Measurements from ENCODE around the gene HDDC2. TPM values are rescaled to one million over a fixed set of nuclear protein-coding genes. Genes with fewer than 3 reads are reported as not detected.

The HDDC2 gene
- total and polyA plus RNA-seq, 9 of the 15 experiments (the other 6 are each of a cell fraction or from before 2014, with no cell fraction given) = 194 to 632 (median 294) TPM

- peak; percentile 50; the same call in 1 of the 2 replicates for TF ChIP-seq SMAD4 (CRISPR knock-in tag; conservative IDR thresholded peaks at IDR 0.05)
- TF ChIP-seq ZNF263 (CRISPR knock-in tag; IDR thresholded peaks at IDR 0.05; ENCODE audit: borderline replicate concordance) = 0 out of 2 replicates have a peak, but pooled peaks have one; percentile 1
These were observed 1.7 kb upstream of the HDDC2 start (continued) for GRCh38 chr6:125303512-125303854.

DNA sequence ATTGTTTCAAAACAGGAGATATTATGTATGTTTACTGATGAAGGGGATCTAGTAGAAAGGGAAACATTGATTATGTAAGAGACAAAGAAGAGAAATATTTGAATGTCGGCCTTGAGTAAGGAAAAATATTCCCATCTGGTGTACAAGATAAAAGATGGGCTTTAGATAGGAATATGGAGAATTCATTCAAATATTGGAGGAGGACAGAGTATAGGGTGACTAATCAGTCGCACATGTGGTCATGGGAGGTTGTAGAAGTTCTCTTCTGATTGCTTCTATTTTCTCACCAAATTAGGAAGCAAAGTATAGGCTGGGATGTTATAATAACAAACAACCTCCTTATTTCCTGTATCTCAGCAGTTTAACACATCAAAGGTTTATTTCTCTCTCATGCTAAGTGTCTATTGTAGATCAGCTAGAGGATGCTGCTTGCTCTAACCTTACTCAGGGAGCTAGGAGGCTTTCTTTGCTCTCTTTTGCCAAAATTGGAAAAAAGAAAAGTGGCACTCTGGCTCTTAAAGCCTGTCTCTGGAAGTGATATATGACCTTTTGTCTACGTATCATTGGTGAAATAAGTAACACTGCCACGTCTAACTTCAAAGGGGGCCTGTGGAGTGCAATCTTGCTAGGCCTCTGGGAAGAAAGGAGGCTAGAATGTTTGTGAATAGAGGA is 1.2 kb upstream of the HDDC2 start:
- intact Hi-C loops (cut with micrococcal nuclease) = loop anchor here (1.0 to 5.0 kb wide), 2 partner anchors 150 to 341 kb away; partner anchors contain the start of genes RNF217 and TPD52L1
- Histone ChIP-seq H3K4me1 (replicated peaks in 1 of 2; ENCODE audit: control insufficient read depth in 2 of 2, insufficient read depth in 2 of 2, low read length in 2 of 2) (peaks cover 11 to 58% of the 10 kb centered on the region in 2 experiments), H3K9ac (ENCODE audit: insufficient read depth in 1 of 2, low read depth in 2 of 2, low read length in 2 of 2) (peak overlapping the region in 1 of 2 experiments; percentile 81; a peak in 2 of 4 replicates), H3K36me3 (ENCODE audit: control insufficient read depth, insufficient read depth, low read length) (peaks cover 26% of the 10 kb centered on the region), H3K4me2 (ENCODE audit: insufficient read depth, low read length) (peak overlapping the region; percentile 80), H3K27me3 (ENCODE audit: control insufficient read depth in 2 of 2, insufficient read depth in 2 of 2, low read length in 2 of 2) (no peaks in the 10 kb centered on the region), H2AFZ (ENCODE audit: low read depth, low read length) (peak overlapping the region; percentile 73), H3K27ac (ENCODE audit: extremely low read depth, low read depth, low read length) (peak overlapping the region; percentile 96), H3K4me3 (no peak overlapping the region), H4K20me1 (replicated peaks; ENCODE audit: control insufficient read depth, insufficient read depth, low read length) (no peaks in the 10 kb centered on the region), H3K79me2 (ENCODE audit: control insufficient read depth, insufficient read depth, low read length) (peaks cover 41% of the 10 kb centered on the region), H3K9me3 (replicated peaks; ENCODE audit: control insufficient read depth, insufficient read depth, low read depth, low read length) (0 out of 2 replicates have a peak, but pooled peaks cover 3% of the 10 kb centered on the region), H3K9me1 (ENCODE audit: control insufficient read depth, insufficient read depth, low read length) (peaks cover 4% of the 10 kb centered on the region)
- in situ Hi-C loops (cut with MboI) = loop anchor here (10.0 kb wide), 1 partner anchor 428 kb away; no protein-coding TSS in a partner anchor
- DNase-seq (ENCODE audit: extremely low read depth in 1 of 4, low spot score in 3 of 4) (peak; percentile 30 to 51 (median 37)), FAIRE-seq (no peak), ATAC-seq (peak; percentile 3; the same call in 1 of the 3 replicates)
- POLR2A ChIA-PET = interaction anchor here (1.7 kb wide), 1 partner anchor 8 kb away, joined by 3 read pairs; no protein-coding TSS in a partner anchor
- BruUV-seq (replicated peaks) = no TSS peak
- CTCF ChIA-PET (ENCODE audit: low intra/inter-chr PET ratio) = no interaction called here
- 8% methylated on average over 4 of the region's 4 CpGs for WGBS (ENCODE audit: insufficient coverage, low coverage, missing lambda C conversion rate)
- TF ChIP-seq TAF1 (IDR thresholded peaks at IDR 0.05; ENCODE audit: control insufficient read depth, extremely low read depth, insufficient read depth, low read length, severe bottlenecking) (peak; percentile 7), EZH2 (IDR thresholded peaks at IDR 0.05; ENCODE audit: borderline replicate concordance, low read depth, low read length) (no peak), CREB3L1 (IDR thresholded peaks at IDR 0.05; ENCODE audit: borderline replicate concordance, low read depth) (peak; percentile 41; the same call in 1 of the 2 replicates), MEIS2 (IDR thresholded peaks at IDR 0.05; ENCODE audit: partially characterized antibody) (peak; percentile 82), BMI1 (IDR thresholded peaks at IDR 0.05; ENCODE audit: low read length) (no peak), RERE (CRISPR knock-in tag; IDR thresholded peaks at IDR 0.05; ENCODE audit: borderline replicate concordance) (no peak), EP300 (IDR thresholded peaks at IDR 0.05; ENCODE audit: low read length) (peak; percentile 74)
- TF ChIP-seq, protein P1, sequence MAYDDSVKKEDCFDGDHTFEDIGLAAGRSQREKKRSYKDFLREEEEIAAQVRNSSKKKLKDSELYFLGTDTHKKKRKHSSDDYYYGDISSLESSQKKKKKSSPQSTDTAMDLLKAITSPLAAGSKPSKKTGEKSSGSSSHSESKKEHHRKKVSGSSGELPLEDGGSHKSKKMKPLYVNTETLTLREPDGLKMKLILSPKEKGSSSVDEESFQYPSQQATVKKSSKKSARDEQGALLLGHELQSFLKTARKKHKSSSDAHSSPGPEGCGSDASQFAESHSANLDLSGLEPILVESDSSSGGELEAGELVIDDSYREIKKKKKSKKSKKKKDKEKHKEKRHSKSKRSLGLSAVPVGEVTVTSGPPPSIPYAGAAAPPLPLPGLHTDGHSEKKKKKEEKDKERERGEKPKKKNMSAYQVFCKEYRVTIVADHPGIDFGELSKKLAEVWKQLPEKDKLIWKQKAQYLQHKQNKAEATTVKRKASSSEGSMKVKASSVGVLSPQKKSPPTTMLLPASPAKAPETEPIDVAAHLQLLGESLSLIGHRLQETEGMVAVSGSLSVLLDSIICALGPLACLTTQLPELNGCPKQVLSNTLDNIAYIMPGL (CRISPR knock-in tag; IDR thresholded peaks at IDR 0.05) = no peak
